Ishikawa (cell line): Measurements from ENCODE around the gene CTPS1.

Experiments used
- CREB1 ChIP-seq: IDR thresholded peaks from 2 replicates; pipeline ENCODE4 v1.6.1; 2012; ENCODE audit warnings: low read depth
- EGR1 ChIP-seq: IDR thresholded peaks from 2 replicates; pipeline ENCODE4 v1.6.1; 2012
- EP300 ChIP-seq: IDR thresholded peaks from 2 replicates; pipeline ENCODE4 v1.6.1; 2012; ENCODE audit warnings: borderline replicate concordance
- FOXM1 ChIP-seq: IDR thresholded peaks from 2 replicates; pipeline ENCODE4 v1.6.1; 2012; ENCODE audit warnings: low read depth, borderline replicate concordance
- NFIC ChIP-seq: IDR thresholded peaks from 2 replicates; pipeline ENCODE4 v1.6.1; 2012
- RAD21 ChIP-seq: IDR thresholded peaks from 2 replicates; pipeline ENCODE4 v1.6.1; 2012; ENCODE audit warnings: low read depth
- TAF1 ChIP-seq: IDR thresholded peaks from 2 replicates; pipeline ENCODE4 v1.6.1; 2012; ENCODE audit warnings: low read depth, mild to moderate bottlenecking
- TCF12 ChIP-seq: IDR thresholded peaks from 2 replicates; pipeline ENCODE4 v1.6.1; 2012; ENCODE audit warnings: low read depth
- YY1 ChIP-seq: IDR thresholded peaks from 2 replicates; pipeline ENCODE4 v1.6.1; 2012; ENCODE audit warnings: low read depth
- ZBTB7A ChIP-seq: IDR thresholded peaks from 2 replicates; pipeline ENCODE4 v1.6.1; 2012; ENCODE audit warnings: low read depth
- TF ChIP-seq, protein P1 (sequence below): IDR thresholded peaks from 2 replicates; pipeline ENCODE4 v1.6.1; 2012

DNA sequence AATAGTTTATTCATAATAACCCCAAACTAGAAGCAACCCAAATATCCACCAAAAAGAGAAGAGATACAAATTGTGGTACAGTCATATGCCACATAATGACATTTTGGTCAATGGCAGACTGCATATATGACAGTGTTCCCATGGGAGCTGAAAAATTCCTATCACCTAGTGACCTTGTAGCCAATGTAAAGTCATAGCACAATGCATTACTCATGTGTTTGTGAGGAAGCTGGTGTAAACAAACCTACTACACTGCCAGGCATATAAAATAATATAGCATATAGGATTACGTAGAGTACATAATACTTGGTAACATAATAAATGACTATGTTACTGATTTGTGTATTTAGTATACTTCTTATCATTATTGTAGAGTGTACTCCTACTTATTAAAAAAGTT is 71.5 kb downstream of the CTPS1 start:
- no peak for TF ChIP-seq FOXM1
- TF ChIP-seq EP300 = no peak
- TF ChIP-seq TAF1 = no peak
- no peak for TF ChIP-seq ZBTB7A
- TF ChIP-seq RAD21 = no peak
- no peak for TF ChIP-seq EGR1
- no peak for TF ChIP-seq NFIC
- TF ChIP-seq, protein P1, sequence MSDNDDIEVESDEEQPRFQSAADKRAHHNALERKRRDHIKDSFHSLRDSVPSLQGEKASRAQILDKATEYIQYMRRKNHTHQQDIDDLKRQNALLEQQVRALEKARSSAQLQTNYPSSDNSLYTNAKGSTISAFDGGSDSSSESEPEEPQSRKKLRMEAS = no peak
- no peak for TF ChIP-seq CREB1
- TF ChIP-seq TCF12 = no peak
- no peak for TF ChIP-seq YY1
